Gastrocnemius medialis (tissue), 4 donors: ENCODE data around the gene SLC35B1. TPM values are rescaled to one million over a fixed set of nuclear protein-coding genes. Genes with fewer than 3 reads are reported as not detected.

Experiments
- ATAC-seq, 2 donors: fragments of 150-250 bp; one replicate each; pipeline ENCODE4 v1.9.1; 2016
- DNase-seq, 2 donors: peaks; one replicate each; pipeline ENCODE4 v3.0.0-alpha.2; 2019
- H3K27ac ChIP-seq, 4 donors: fragments of 200-600 bp; sonication (generic); 1 replicate in 1 of 4; 2 replicates in 3 of 4; pipeline ENCODE4 v1.5.1; 2016 to 2018; ENCODE audit warnings: mild to moderate bottlenecking in 2 of 4, moderate library complexity in 1 of 4
- H3K27me3 ChIP-seq, 3 donors: fragments of 200-600 bp; sonication (generic) in 2 of 3; 1 replicate in 1 of 3; 2 replicates in 2 of 3; pipeline versions ENCODE4 v1.5.1 to v1.6.0; 2016 to 2019; ENCODE audit warnings: mild to moderate bottlenecking in 1 of 3, moderate library complexity in 1 of 3
- H3K36me3 ChIP-seq, 2 donors: fragments of 200-600 bp; sonication (generic) in 1 of 2; one replicate each; pipeline ENCODE4 v1.5.1; 2017 to 2018
- H3K4me1 ChIP-seq, 2 donors: fragments of 200-600 bp; sonication (generic) in 1 of 2; one replicate each; pipeline ENCODE4 v1.5.1; 2016 to 2017; ENCODE audit warnings: mild to moderate bottlenecking in 2 of 2
- H3K4me3 ChIP-seq, 4 donors: fragments of 200-600 bp; sonication (generic) in 3 of 4; 1 replicate in 1 of 4; 2 replicates in 3 of 4; pipeline ENCODE4 v1.5.1; 2016 to 2019; ENCODE audit warnings: mild to moderate bottlenecking in 2 of 4
- H3K9me3 ChIP-seq, 3 donors: fragments of 200-600 bp; sonication (generic) in 2 of 3; 1 replicate in 1 of 3; 2 replicates in 2 of 3; pipeline ENCODE4 v1.5.1; 2016 to 2019
- POLR2A ChIP-seq, 2 donors: fragments of 450-650 bp; IDR thresholded peaks; one replicate each; pipeline ENCODE4 v1.6.1; 2017; ENCODE audit warnings: antibody characterized with exemption in 2 of 2, mild to moderate bottlenecking in 2 of 2, moderate library complexity in 2 of 2
- in situ Hi-C, 4 donors: fragments of 200-750 bp; cut with MboI; loops; one replicate each; pipeline versions ENCODE4 v1.15.0 to v1.8.0; 2017; ENCODE audit warnings: low sequenced_read_pairs in 4 of 4
- intact Hi-C: fragments of 100-400 bp; cut with DNase I; formaldehyde crosslinking; loops from one replicate; pipeline ENCODE4 v1.15.1; 2023; ENCODE audit warnings: low total_unique reads
- total RNA-seq, 4 donors: library from RNA; depleted of rRNA; stranded (reverse); fragments of >200 nt; gene quantifications; one replicate each; pipeline versions ENCODE4 v1.1.0 to v1.2.3, GENCODE V29; 2016
- TF ChIP-seq, protein P1 (sequence below), 5 experiments: fragments of 450-650 bp in 3 of 5; fragments of 200-600 bp in 2 of 5; sonication (generic) in 2 of 5; IDR thresholded peaks in 4 of 5; conservative IDR thresholded peaks in 1 of 5; 1 replicate in 4 of 5; 2 replicates in 1 of 5; pipeline ENCODE4 v1.5.1; 2016 to 2019; ENCODE audit warnings: antibody characterized with exemption in 5 of 5, mild to moderate bottlenecking in 3 of 5, moderate library complexity in 3 of 5

SLC35B1 gene
- total RNA-seq, 4 donors from 2014 or later = 62.7 to 99.0 (median 84.5) TPM

DNA sequence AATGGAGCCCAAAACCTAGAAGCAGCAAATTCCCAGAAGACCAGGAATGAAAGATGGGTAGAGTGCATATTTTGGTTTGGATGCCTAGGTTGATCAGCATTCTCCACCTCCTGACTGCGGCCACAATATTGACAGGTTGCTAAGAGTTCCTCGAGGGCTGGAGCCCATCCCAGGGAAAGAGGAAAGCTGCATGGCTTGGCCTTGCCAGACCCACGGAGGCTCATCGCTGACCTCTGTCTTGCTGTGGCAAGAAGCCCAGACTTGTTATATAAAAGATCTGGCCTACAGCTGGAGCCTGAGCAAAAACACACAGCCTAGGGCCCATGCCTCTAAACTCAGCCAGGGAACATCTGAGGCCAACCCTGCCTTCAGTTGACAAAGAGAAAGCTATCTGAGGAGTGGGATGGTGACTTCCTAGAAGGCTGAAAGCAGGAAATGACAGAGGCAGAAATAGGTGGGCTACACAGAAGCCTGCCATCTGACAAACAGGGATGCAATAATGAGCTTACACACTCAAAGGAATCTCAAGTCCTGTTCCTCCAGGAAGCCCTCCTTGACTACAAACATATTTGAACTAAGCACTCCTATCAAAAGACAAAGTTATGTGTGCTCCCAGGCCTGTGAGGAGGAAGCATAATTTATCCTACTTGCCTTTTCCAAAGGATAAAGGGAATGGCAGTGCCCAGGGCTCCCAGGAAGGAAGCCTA, 22.5 kb upstream of the SLC35B1 start:
- peak; percentile 72 to 85 for ATAC-seq
- no peak for TF ChIP-seq POLR2A (IDR thresholded peaks at IDR 0.05)
- TF ChIP-seq, protein P1, sequence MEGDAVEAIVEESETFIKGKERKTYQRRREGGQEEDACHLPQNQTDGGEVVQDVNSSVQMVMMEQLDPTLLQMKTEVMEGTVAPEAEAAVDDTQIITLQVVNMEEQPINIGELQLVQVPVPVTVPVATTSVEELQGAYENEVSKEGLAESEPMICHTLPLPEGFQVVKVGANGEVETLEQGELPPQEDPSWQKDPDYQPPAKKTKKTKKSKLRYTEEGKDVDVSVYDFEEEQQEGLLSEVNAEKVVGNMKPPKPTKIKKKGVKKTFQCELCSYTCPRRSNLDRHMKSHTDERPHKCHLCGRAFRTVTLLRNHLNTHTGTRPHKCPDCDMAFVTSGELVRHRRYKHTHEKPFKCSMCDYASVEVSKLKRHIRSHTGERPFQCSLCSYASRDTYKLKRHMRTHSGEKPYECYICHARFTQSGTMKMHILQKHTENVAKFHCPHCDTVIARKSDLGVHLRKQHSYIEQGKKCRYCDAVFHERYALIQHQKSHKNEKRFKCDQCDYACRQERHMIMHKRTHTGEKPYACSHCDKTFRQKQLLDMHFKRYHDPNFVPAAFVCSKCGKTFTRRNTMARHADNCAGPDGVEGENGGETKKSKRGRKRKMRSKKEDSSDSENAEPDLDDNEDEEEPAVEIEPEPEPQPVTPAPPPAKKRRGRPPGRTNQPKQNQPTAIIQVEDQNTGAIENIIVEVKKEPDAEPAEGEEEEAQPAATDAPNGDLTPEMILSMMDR (IDR thresholded peaks at IDR 0.05 in 4 of 5, conservative IDR thresholded peaks at IDR 0.05 in 1 of 5) = no peak
- peak overlapping the region; percentile 20 to 59 (median 56) for H3K27ac ChIP-seq
- no peaks in the 10 kb centered on the region for H3K9me3 ChIP-seq
- H3K4me1 ChIP-seq = peaks cover 23 to 33% of the 10 kb centered on the region in 2 donors
- no peaks in the 10 kb centered on the region for H3K36me3 ChIP-seq
- intact Hi-C loops (no loop called here), in situ Hi-C loops (no loop called here)
- no peaks in the 10 kb centered on the region for H3K27me3 ChIP-seq
- peak; percentile 43 to 73 for DNase-seq
- H3K4me3 ChIP-seq = no peak overlapping the region

DNA sequence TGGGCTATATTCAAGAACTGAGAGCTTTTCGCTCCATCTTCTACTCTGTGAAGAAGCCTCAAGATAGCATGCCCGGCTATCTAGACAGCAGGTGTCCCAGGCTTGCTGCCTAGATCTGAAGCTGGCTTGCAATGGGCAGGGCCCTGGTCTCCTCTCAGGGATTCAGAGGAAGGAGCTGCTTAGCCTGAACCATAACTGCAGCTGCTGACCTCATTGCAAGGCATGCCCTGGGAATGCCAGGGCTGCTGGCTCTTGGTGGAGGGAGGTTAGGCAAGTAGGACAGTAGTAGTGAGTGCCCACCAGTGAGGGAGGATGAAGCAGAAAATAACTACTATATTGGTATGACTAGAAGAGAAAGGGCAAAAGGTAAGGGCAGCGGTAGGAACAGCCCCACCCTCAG, 21.3 kb upstream of the SLC35B1 start:
- ATAC-seq (peak; percentile 35 to 37), DNase-seq (no peak)
- H3K27ac ChIP-seq = peak overlapping the region in 1 of 4 donors; percentile 23
- H3K36me3 ChIP-seq = no peaks in the 10 kb centered on the region
- H3K27me3 ChIP-seq = no peaks in the 10 kb centered on the region
- H3K4me3 ChIP-seq = no peak overlapping the region
- TF ChIP-seq, protein P1 (IDR thresholded peaks at IDR 0.05 in 4 of 5, conservative IDR thresholded peaks at IDR 0.05 in 1 of 5) = no peak
- no peak for TF ChIP-seq POLR2A (IDR thresholded peaks at IDR 0.05)
- H3K9me3 ChIP-seq = no peaks in the 10 kb centered on the region
- peaks cover 23 to 33% of the 10 kb centered on the region in 2 donors for H3K4me1 ChIP-seq
- in situ Hi-C loops = no loop called here
- intact Hi-C loops = no loop called here

DNA sequence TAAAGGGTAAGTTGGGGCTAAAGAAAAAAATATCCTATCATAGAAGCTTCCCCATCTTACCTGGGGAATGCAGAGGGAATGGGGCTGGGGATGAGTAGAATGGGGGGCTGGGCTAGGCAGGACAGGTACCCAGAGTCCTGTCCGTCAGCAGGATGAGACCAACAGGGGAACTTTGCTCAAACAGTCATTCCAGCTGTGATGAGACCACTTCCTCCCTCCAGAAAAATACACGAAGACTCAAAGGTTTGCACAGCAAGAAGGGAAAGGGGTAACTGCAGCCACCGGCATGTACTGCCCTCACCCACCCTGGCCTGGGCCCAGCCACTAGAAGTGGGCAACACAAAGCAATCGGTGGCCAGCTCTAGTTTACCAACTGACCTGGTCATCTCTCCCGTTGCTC, 20.7 kb upstream of the SLC35B1 start:
- peaks cover 23 to 33% of the 10 kb centered on the region in 2 donors for H3K4me1 ChIP-seq
- H3K4me3 ChIP-seq = no peak overlapping the region
- ATAC-seq (no peak), DNase-seq (no peak)
- in situ Hi-C loops (no loop called here), intact Hi-C loops (no loop called here)
- TF ChIP-seq, protein P1 (IDR thresholded peaks at IDR 0.05 in 4 of 5, conservative IDR thresholded peaks at IDR 0.05 in 1 of 5) = no peak
- no peak for TF ChIP-seq POLR2A (IDR thresholded peaks at IDR 0.05)
- no peaks in the 10 kb centered on the region for H3K36me3 ChIP-seq
- H3K27ac ChIP-seq = no peak overlapping the region
- no peaks in the 10 kb centered on the region for H3K9me3 ChIP-seq
- H3K27me3 ChIP-seq = no peaks in the 10 kb centered on the region

DNA sequence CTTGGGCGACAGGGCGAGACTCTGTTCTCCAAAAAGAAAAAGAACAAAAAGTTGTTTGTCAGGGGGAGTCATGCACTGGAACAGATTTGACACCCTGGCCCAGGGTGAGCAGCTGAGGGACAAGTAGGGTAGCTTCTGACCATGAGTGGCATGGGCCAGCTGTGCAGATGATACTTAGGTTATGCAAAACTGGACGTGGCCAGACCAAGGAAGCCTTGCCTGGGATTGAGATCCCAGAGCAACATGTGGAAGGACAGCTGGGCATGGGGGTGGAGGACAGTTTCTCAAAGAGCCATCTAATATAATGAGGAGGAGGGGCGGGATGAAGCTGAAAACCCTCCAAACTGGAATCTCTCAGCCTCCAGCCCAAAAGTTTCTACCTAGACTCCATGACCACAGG, 19.6 kb upstream of the SLC35B1 start:
- TF ChIP-seq, protein P1 (IDR thresholded peaks at IDR 0.05 in 4 of 5, conservative IDR thresholded peaks at IDR 0.05 in 1 of 5) = no peak
- no peak for DNase-seq
- in situ Hi-C loops = no loop called here
- H3K27me3 ChIP-seq = no peaks in the 10 kb centered on the region
- H3K4me3 ChIP-seq = no peak overlapping the region
- H3K4me1 ChIP-seq = peaks cover 23 to 33% of the 10 kb centered on the region in 2 donors
- no peak overlapping the region for H3K27ac ChIP-seq
- intact Hi-C loops = no loop called here
- ATAC-seq = no peak
- H3K36me3 ChIP-seq = no peaks in the 10 kb centered on the region
- no peaks in the 10 kb centered on the region for H3K9me3 ChIP-seq
